C4-2B (cell line): Measurements from ENCODE around the gene CCDC127.
A peak's percentile ranks its signal among the peaks of the same experiment; 100 is the strongest.

Experiments used
- H3K27ac ChIP-seq: fragments of 450-650 bp; 2 replicates; pipeline ENCODE4 v1.5.1; 2017
- ZFX ChIP-seq: fragments of 450-650 bp; IDR thresholded peaks from 2 replicates; pipeline ENCODE4 v1.6.1; 2017
- TF ChIP-seq, protein P1 (sequence below): fragments of 450-650 bp; conservative IDR thresholded peaks from 2 replicates; pipeline ENCODE4 v1.5.1; 2017; ENCODE audit warnings: mild to moderate bottlenecking

The CCDC127 gene

DNA sequence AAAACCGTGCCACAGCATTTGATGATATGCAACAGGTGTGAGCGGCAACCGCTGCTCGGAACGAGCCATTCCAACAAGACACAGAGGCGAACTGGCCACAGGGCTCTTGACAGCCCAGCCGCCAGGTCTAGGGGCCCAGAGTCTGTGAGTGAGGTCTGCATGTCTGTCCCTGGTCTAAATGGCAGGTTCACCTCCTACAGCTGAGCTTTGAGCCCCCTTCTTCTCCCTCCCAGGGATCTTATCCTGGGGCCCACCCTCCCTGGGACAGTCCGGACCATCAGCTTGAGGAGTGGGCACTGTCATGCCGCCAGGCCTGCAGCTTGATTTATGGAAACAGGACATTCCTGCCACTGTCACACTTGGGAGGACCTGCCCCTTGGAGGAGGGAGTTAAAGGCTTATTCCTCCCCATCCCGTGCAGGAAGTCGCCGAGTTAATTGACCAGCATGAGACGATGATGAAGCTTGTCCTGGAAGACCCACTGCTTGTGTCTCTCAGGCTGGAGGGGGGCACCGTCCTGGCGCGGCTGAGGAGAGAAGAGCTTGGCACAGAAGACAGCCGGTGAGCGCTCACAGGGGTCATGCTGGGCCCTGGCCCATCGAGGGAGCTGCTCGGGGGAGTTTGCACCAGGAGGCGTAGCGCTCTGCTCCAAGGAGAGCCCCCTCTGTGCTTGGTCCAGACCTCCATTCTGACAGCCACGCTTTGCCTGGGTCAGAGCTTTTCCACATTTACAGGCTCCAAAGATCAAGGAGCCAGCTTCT, 62.1 kb downstream of the CCDC127 start:
- TF ChIP-seq ZFX: no peak
- TF ChIP-seq, protein P1, sequence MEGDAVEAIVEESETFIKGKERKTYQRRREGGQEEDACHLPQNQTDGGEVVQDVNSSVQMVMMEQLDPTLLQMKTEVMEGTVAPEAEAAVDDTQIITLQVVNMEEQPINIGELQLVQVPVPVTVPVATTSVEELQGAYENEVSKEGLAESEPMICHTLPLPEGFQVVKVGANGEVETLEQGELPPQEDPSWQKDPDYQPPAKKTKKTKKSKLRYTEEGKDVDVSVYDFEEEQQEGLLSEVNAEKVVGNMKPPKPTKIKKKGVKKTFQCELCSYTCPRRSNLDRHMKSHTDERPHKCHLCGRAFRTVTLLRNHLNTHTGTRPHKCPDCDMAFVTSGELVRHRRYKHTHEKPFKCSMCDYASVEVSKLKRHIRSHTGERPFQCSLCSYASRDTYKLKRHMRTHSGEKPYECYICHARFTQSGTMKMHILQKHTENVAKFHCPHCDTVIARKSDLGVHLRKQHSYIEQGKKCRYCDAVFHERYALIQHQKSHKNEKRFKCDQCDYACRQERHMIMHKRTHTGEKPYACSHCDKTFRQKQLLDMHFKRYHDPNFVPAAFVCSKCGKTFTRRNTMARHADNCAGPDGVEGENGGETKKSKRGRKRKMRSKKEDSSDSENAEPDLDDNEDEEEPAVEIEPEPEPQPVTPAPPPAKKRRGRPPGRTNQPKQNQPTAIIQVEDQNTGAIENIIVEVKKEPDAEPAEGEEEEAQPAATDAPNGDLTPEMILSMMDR: no peak
- no peak overlapping the region for H3K27ac ChIP-seq

DNA sequence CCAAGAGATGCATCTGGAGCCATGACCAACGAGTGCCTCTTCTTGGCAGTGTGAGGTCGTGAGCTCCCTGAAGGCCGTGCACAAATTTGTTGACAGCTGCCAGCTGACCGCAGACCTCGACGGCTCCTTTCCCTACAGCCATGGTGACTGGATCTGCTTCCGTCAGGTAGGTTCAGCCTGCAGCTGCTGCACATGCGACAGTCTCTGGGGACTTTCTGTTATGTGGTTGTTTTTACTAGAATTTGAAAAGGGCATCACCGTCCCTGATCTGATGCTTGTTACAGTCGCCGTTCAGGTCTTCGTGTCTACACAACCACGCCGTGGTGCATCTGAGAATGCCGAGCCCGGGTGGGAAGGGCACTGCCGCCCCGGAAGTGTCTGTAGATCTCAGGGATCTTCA, 63.1 kb downstream of the CCDC127 start:
- TF ChIP-seq, protein P1: no peak
- no peak for TF ChIP-seq ZFX
- H3K27ac ChIP-seq: no peak overlapping the region

DNA sequence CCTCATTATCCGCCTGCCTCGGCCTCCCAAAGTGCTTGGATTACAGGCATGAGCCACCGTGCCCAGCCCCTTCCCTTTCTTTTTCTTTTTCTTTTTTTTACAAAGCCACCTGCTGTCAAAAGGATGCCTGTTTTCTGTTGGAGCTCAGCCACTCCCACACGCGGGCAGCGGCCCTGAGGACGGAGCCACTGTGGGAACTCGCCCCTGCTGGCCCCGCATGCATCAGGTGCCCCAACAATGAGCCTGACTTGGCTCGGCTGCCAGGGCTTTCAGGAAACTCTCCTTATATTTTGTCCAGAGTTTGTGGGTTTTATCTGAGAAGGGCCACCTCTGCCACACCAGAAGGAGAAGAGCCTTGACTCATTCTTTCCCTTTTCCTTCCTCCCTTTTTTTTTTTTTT, 63.7 kb downstream of the CCDC127 start:
- no peak for TF ChIP-seq ZFX
- TF ChIP-seq, protein P1: no peak
- H3K27ac ChIP-seq: no peak overlapping the region

DNA sequence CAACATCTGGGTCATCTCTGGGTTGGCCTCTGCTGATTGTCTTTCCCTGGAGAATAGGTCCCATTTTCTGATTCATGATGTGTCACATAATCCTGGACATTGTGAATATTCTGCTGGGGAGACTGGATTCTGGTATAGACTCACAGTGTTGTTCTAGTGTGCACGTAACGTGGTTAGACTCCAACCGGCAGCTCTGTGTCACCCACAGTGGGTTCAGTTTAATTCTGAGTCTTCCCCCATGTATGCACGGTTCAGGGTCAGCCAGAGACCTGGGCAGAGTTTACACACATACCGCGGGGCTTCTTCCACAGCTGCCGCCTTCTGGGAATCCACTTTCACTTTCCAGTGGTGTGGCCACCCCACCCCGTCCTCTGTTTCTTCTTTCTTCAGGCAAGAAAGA, 64.7 kb downstream of the CCDC127 start:
- no peak overlapping the region for H3K27ac ChIP-seq
- no peak for TF ChIP-seq ZFX
- TF ChIP-seq, protein P1: no peak

DNA sequence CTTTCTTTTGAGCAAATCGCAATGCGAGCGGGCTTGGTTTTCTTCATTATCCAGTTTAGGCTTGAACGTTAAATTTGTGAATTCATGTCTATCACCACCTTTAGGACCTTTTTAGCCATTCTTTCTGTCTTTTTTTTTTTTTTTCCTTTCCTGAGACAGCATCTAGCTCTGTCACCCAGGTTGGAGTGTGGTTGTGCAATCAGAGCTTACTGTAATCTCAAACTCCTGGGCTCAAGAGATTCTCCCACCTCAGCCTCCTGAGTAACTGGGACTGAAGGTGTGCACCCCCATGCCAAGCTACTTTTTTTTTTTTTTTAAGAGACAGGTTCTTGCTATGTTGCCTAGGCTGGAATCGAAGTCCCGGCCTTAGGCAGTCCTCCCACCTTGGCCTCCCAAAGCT, 65.9 kb downstream of the CCDC127 start:
- TF ChIP-seq, protein P1: no peak
- no peak for TF ChIP-seq ZFX
- no peak overlapping the region for H3K27ac ChIP-seq

DNA sequence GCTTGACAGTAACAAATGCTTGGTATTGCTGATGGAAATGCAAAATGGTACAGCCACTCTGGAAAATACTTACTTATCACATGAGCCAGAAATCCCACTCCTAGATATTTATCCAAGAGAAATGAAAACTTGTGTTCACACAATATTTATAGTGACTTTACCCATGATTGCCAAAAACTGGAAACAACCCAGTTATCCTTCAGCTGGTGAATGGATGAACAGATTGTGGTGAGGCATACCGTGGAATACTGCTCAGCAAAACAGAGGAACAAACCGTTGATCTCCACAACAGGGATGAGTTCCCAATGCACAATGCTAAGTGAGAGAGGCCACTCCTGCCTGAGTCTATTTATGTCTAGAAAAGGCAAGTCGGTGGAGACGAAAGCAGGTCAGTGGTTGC, 67.2 kb downstream of the CCDC127 start:
- no peak for TF ChIP-seq ZFX
- TF ChIP-seq, protein P1: no peak

DNA sequence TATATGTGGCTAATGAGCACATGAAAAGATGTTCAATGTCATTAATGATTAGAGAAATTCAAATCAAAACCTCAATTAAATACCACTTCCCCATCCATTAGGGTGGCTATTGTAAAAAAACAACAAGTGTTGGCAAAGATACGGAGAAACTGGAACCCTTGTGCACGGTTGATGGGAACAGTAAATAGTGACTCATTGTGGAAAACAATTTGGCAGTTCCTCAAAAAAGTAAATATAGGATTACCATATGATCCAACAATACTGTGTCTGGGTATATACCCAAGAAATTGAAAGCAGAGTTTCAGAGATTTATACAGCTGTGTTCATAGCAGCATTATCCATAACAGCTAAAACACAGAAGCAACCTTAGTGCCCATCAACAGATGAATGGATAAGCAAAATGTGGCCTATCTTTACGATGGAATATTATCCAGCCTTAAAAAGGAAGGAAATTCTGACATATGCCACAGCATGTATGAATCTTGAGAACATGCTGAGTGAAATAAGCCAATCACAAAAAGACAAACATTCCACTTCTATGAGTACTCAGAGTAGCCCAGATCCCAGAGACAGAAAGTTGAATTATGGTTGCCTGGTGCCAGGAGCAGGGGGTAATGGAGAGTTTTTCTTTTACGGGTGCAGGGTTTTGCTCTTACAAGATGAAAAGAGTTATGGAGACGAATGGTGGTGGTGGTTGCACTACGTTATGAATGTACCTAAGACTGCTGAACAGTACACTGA, 68.0 kb downstream of the CCDC127 start:
- H3K27ac ChIP-seq: peak overlapping the region; percentile 53; the same call in 1 of the 2 replicates
- TF ChIP-seq, protein P1: no peak
- TF ChIP-seq ZFX: no peak

More for the DNA sequence above, 67.2 kb downstream of the CCDC127 start:
- H3K27ac ChIP-seq: peak overlapping the region; percentile 58; the same call in 1 of the 2 replicates
